ENCODE measurements around the gene M6PR.
"Not testable (repeated sequence)": the region's sequence is repeated elsewhere in the genome, so short reads cannot be mapped to it uniquely, and the experiment has no call there.

GRCh38 chr12:8919643-8920042 lies 29.8 kb downstream of the M6PR start:
- TF ChIP-seq CTCF (conservative IDR thresholded peaks at IDR 0.05; ENCODE audit: low read length); EZH2phosphoT487 (IDR thresholded peaks at IDR 0.05; ENCODE audit: borderline replicate concordance): not testable (repeated sequence)
